Transverse colon (tissue), 4 donors: ENCODE results near the gene FBXL16. TPM values are rescaled to one million over a fixed set of nuclear protein-coding genes. Genes with fewer than 3 reads are reported as not detected.
A peak's percentile ranks its signal among the peaks of the same experiment; 100 is the strongest.

ENCODE experiments used
- DNase-seq: peaks from one replicate; pipeline ENCODE4 v3.0.0-alpha.2; 2019
- H3K27ac ChIP-seq, 4 donors: fragments of 200-600 bp; sonication (generic); 2 replicates each; pipeline ENCODE4 v1.5.1; 2016 to 2018; ENCODE audit warnings: inconsistent platforms in 4 of 4
- H3K27me3 ChIP-seq: fragments of 200-600 bp; sonication (generic); 2 replicates; pipeline ENCODE4 v1.5.1; 2017; ENCODE audit warnings: inconsistent platforms
- H3K36me3 ChIP-seq, 4 donors: fragments of 200-600 bp; sonication (generic); 2 replicates each; pipeline ENCODE4 v1.5.1; 2017 to 2019; ENCODE audit warnings: inconsistent platforms in 4 of 4
- H3K4me1 ChIP-seq, 4 donors: fragments of 200-600 bp; sonication (generic); 2 replicates each; pipeline ENCODE4 v1.5.1; 2017 to 2020; ENCODE audit warnings: inconsistent platforms in 4 of 4
- H3K4me3 ChIP-seq, 4 donors: fragments of 200-600 bp; sonication (generic); 1 replicate in 1 of 4; 2 replicates in 3 of 4; pipeline versions ENCODE4 v1.5.1 to v1.6.1; 2017 to 2019; ENCODE audit warnings: inconsistent platforms in 4 of 4
- H3K9me3 ChIP-seq, 2 donors: fragments of 200-600 bp; sonication (generic); 2 replicates each; pipeline ENCODE4 v1.5.1; 2017 to 2019; ENCODE audit warnings: inconsistent platforms in 2 of 2
- CTCF ChIP-seq, 5 experiments: fragments of 200-600 bp in 3 of 5; fragments of 450-650 bp in 2 of 5; sonication (generic) in 3 of 5; IDR thresholded peaks; 1 replicate in 2 of 5; 2 replicates in 3 of 5; pipeline ENCODE4 v1.5.1; 2016 to 2017; ENCODE audit warnings: antibody characterized with exemption in 5 of 5, inconsistent platforms in 3 of 5, mild to moderate bottlenecking in 2 of 5, moderate library complexity in 1 of 5
- EP300 ChIP-seq: sonication (generic); formaldehyde crosslinking; IDR thresholded peaks from one replicate; pipeline ENCODE4 v1.6.1; 2017; ENCODE audit warnings: antibody characterized with exemption, low read depth
- POLR2A ChIP-seq: fragments of 450-650 bp; IDR thresholded peaks from one replicate; pipeline ENCODE4 v1.6.1; 2016; ENCODE audit warnings: antibody characterized with exemption, mild to moderate bottlenecking, moderate library complexity
- POLR2AphosphoS5 ChIP-seq, 3 donors: sonication (generic); formaldehyde crosslinking; IDR thresholded peaks; one replicate each; pipeline ENCODE4 v1.6.1; 2016; ENCODE audit warnings: antibody characterized with exemption in 3 of 3
- WGBS, 2 donors: methylation state at CpG; one replicate each; pipeline ENCODE4 v1.1.5; 2018; ENCODE audit warnings: low coverage in 1 of 2; 5-methylcytosine and 5-hydroxymethylcytosine counted together
- in situ Hi-C, 4 donors: fragments of 200-750 bp; cut with MboI; loops; one replicate each; pipeline versions ENCODE4 v1.15.0 to v1.15.1; 2017; ENCODE audit warnings: low sequenced_read_pairs in 3 of 4, low pct_ligation_motif_present in 1 of 4, low pct_unique_long_range_greater_than_20kb in 1 of 4
- intact Hi-C: fragments of 100-400 bp; cut with DNase I; formaldehyde crosslinking; loops from one replicate; pipeline ENCODE4 v1.15.1; 2023; ENCODE audit warnings: low total_unique reads
- total RNA-seq, 4 donors: library from RNA; depleted of rRNA; stranded (reverse); fragments of >200 nt; gene quantifications; one replicate each; pipeline ENCODE4 v1.1.0, GENCODE V29; 2016

FBXL16 gene
- total RNA-seq, 4 donors from 2014 or later: 0.60 to 3.5 (median 1.6) TPM; not detected in 1

GRCh38 chr16:729768-730665 lies 24.4 kb upstream of the FBXL16 start:
- Histone ChIP-seq H3K4me1 (peaks cover 21 to 29% (median 27%) of the 10 kb centered on the region in 4 donors), H3K27ac (no peak overlapping the region), H3K4me3 (no peak overlapping the region), H3K27me3 (peaks cover 35% of the 10 kb centered on the region), H3K36me3 (peaks cover 0 to 11% (median 4%) of the 10 kb centered on the region in 4 donors), H3K9me3 (no peaks in the 10 kb centered on the region)
- in situ Hi-C loops: no loop called here
- 60 to 91% methylated on average over 2 to 24 of the region's 37 CpGs for WGBS, 2 donors
- TF ChIP-seq CTCF (IDR thresholded peaks at IDR 0.05): no peak
- no peak for TF ChIP-seq EP300
- TF ChIP-seq POLR2A: no peak
- TF ChIP-seq POLR2AphosphoS5 (IDR thresholded peaks at IDR 0.05): no peak
- no peak for DNase-seq
- intact Hi-C loops: no loop called here

GRCh38 chr16:728890-729744 lies 23.5 kb upstream of the FBXL16 start:
- Histone ChIP-seq H3K4me1 (peaks cover 21 to 29% (median 27%) of the 10 kb centered on the region in 4 donors), H3K36me3 (peaks cover 0 to 7% (median 3%) of the 10 kb centered on the region in 4 donors), H3K4me3 (peak overlapping the region in 1 of 4 donors; percentile 56), H3K27me3 (peaks cover 44% of the 10 kb centered on the region), H3K9me3 (no peaks in the 10 kb centered on the region), H3K27ac (no peak overlapping the region)
- intact Hi-C loops: no loop called here
- in situ Hi-C loops: no loop called here
- TF ChIP-seq POLR2AphosphoS5 (IDR thresholded peaks at IDR 0.05) (peak in 1 of 3 donors; percentile 15), CTCF (IDR thresholded peaks at IDR 0.05) (no peak)
- no peak for DNase-seq
- WGBS, 2 donors: 50 to 73% methylated on average over 1 to 38 of the region's 55 CpGs

- Histone ChIP-seq H3K27ac (peak overlapping the region; percentile 22 to 47 (median 38)), H3K36me3 (peaks cover 0 to 6% (median 0%) of the 10 kb centered on the region in 4 donors), H3K4me3 (peak overlapping the region; percentile 2 to 56 (median 36)), H3K4me1 (peaks cover 21 to 29% (median 27%) of the 10 kb centered on the region in 4 donors), H3K9me3 (no peaks in the 10 kb centered on the region), H3K27me3 (peaks cover 45% of the 10 kb centered on the region)
- in situ Hi-C loops (no loop called here), intact Hi-C loops (no loop called here)
- no peak for TF ChIP-seq EP300
- TF ChIP-seq CTCF (IDR thresholded peaks at IDR 0.05): no peak
- peak in 1 of 3 donors; percentile 34 for TF ChIP-seq POLR2AphosphoS5 (IDR thresholded peaks at IDR 0.05)
- WGBS, 2 donors: 0% methylated on average over 34 of the region's 80 CpGs; no CpG with 5 or more reads in 1 of the 2 donors
- peak; percentile 79 for DNase-seq
Measured at GRCh38 chr16:728131-728889, 22.7 kb upstream of the FBXL16 start.
